OCI-LY1 (cell line): ENCODE data around the gene QSER1.

Source experiments
- H2AFZ ChIP-seq: fragments of 200-600 bp; sonication (generic), shearing (Covaris generic); 2 replicates; pipeline ENCODE4 v1.6.0; 2014; ENCODE audit warnings: antibody characterized with exemption, mild to moderate bottlenecking, low read length
- H3F3A ChIP-seq: fragments of 200-600 bp; sonication (generic), shearing (Covaris generic); 2 replicates; pipeline ENCODE4 v1.6.0; 2014; ENCODE audit warnings: mild to moderate bottlenecking, antibody characterized with exemption, low read length, moderate library complexity; ENCODE audit not compliant: insufficient read depth
- H3K27ac ChIP-seq: fragments of 200-600 bp; sonication (generic); 2 replicates; pipeline ENCODE4 v1.5.1; 2014; ENCODE audit warnings: low read length, mixed run types, mild to moderate bottlenecking, low read depth; ENCODE audit not compliant: poor library complexity, severe bottlenecking
- H3K27me3 ChIP-seq: fragments of 200-600 bp; sonication (generic); 2 replicates; pipeline ENCODE4 v1.6.0; 2014; ENCODE audit warnings: antibody characterized with exemption, mild to moderate bottlenecking, low read length, moderate library complexity; ENCODE audit not compliant: insufficient read depth
- H3K36me3 ChIP-seq: fragments of 200-600 bp; sonication (generic); 2 replicates; pipeline ENCODE4 v1.6.1; 2014; ENCODE audit warnings: mild to moderate bottlenecking, antibody characterized with exemption, low read length, moderate library complexity, mixed read lengths; ENCODE audit not compliant: insufficient read depth
- H3K4me1 ChIP-seq: fragments of 200-600 bp; sonication (generic); 2 replicates; pipeline ENCODE4 v1.5.1; 2014; ENCODE audit warnings: mild to moderate bottlenecking, low read length, moderate library complexity; ENCODE audit not compliant: insufficient read depth, severe bottlenecking
- H3K4me2 ChIP-seq: fragments of 200-600 bp; sonication (generic), shearing (Covaris generic); 2 replicates; pipeline ENCODE4 v1.6.1; 2014; ENCODE audit warnings: low read length
- H3K4me3 ChIP-seq: fragments of 200-600 bp; sonication (generic); 2 replicates; pipeline ENCODE4 v1.5.1; 2014; ENCODE audit warnings: low read length, low read depth, mild to moderate bottlenecking, mixed read lengths; ENCODE audit not compliant: poor library complexity, severe bottlenecking
- H3K79me2 ChIP-seq: fragments of 200-600 bp; shearing (Covaris generic); 2 replicates; pipeline ENCODE4 v1.6.1; 2016; ENCODE audit warnings: mixed run types, low read length, mixed read lengths; ENCODE audit not compliant: insufficient read depth
- H3K9ac ChIP-seq: fragments of 200-600 bp; sonication (generic), shearing (Covaris generic); 2 replicates; pipeline ENCODE4 v1.6.1; 2014; ENCODE audit warnings: mild to moderate bottlenecking, low read length, mixed read lengths
- H3K9me2 ChIP-seq: fragments of 200-600 bp; sonication (generic), shearing (Covaris generic); 2 replicates; pipeline ENCODE4 v1.6.1; 2014; ENCODE audit warnings: low read depth, mild to moderate bottlenecking, low read length, mixed read lengths
- H3K9me3 ChIP-seq: fragments of 200-600 bp; shearing (Covaris generic); 2 replicates; pipeline ENCODE4 v1.6.1; 2014; ENCODE audit warnings: low read length, mixed read lengths
- H4K20me1 ChIP-seq: fragments of 200-600 bp; sonication (generic), shearing (Covaris generic); 2 replicates; pipeline ENCODE4 v1.6.0; 2016; ENCODE audit warnings: mild to moderate bottlenecking, low read length; ENCODE audit not compliant: insufficient read depth
- EZH2 ChIP-seq: fragments of 200-600 bp; sonication (generic), shearing (Covaris generic); IDR thresholded peaks from 2 replicates; pipeline ENCODE4 v1.8.0; 2017; ENCODE audit warnings: borderline replicate concordance, mixed run types, mild to moderate bottlenecking, antibody characterized with exemption, low read length, moderate library complexity, mixed read lengths
- TF ChIP-seq, protein P1 (sequence below): fragments of 200-600 bp; sonication (generic), shearing (Covaris generic); IDR thresholded peaks from 2 replicates; pipeline ENCODE4 v1.5.1; 2017; ENCODE audit warnings: mild to moderate bottlenecking, antibody characterized with exemption, low read length, moderate library complexity, mixed read lengths

Gene QSER1

DNA sequence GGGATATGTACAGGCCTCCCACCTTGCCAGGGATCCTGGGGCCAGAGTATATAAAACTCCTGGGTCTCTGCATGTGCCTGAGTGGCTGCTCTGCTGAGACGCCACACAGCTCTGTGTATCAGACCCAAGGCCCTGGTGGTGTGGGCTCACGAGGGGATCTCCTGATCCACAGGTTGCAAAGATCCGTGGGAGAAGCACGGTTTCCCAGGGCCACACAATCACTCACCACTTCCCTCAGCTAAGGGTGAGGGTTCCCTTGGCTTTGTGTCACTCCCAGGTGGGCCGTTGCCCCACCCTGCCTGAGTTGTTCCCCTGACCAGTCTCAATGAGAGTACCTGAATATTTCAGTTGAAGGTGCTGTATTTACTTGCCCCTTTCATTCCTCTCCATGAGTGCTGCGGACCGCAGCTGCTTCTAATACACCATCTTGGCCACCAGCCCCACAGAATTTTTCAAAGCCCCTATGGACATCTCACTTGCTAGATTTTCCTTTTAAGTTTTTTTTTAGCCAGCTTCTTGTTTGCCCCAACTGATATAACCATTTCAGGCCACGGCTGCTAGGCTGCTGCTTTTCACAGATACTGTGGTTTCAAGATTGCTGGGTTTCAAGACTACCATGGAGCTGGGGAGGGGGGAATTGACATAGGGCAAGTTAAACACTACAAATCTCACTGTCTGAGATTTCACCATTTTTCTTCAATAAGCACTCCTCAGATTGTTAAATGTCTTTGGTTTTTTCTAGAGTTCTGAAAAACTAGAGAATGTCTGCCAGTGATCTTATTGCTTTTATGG is 109.3 kb downstream of the QSER1 start:
- Histone ChIP-seq H3K79me2 (no peaks in the 10 kb centered on the region), H3K4me2 (no peak overlapping the region), H3F3A (no peaks in the 10 kb centered on the region), H3K27ac (no peak overlapping the region), H3K9me3 (no peaks in the 10 kb centered on the region), H3K9ac (no peak overlapping the region), H3K36me3 (no peaks in the 10 kb centered on the region), H3K9me2 (no peaks in the 10 kb centered on the region), H4K20me1 (no peaks in the 10 kb centered on the region), H2AFZ (no peak overlapping the region), H3K4me3 (no peak overlapping the region), H3K4me1 (no peaks in the 10 kb centered on the region), H3K27me3 (no peaks in the 10 kb centered on the region)
- TF ChIP-seq EZH2: no peak
- TF ChIP-seq, protein P1, sequence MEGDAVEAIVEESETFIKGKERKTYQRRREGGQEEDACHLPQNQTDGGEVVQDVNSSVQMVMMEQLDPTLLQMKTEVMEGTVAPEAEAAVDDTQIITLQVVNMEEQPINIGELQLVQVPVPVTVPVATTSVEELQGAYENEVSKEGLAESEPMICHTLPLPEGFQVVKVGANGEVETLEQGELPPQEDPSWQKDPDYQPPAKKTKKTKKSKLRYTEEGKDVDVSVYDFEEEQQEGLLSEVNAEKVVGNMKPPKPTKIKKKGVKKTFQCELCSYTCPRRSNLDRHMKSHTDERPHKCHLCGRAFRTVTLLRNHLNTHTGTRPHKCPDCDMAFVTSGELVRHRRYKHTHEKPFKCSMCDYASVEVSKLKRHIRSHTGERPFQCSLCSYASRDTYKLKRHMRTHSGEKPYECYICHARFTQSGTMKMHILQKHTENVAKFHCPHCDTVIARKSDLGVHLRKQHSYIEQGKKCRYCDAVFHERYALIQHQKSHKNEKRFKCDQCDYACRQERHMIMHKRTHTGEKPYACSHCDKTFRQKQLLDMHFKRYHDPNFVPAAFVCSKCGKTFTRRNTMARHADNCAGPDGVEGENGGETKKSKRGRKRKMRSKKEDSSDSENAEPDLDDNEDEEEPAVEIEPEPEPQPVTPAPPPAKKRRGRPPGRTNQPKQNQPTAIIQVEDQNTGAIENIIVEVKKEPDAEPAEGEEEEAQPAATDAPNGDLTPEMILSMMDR: no peak

DNA sequence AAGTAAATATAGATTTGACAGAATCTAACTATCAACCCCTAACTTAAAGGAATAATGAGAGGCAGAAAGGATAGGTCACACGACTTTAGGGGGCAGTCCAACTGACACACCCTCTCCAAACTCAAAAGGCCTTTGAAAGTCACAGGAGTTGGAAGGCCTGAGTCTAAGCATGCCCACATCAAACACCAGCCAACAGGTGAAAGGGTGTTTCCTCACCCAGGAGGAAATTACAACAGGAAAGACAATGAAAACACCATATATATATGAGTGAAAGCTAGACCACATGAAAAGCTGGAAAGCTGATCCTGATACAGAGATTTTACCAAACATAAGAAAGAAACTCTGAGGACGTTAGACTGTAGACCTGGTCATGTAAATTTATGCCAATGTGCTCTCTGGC is 112.6 kb downstream of the QSER1 start:
- Histone ChIP-seq H3K9me2 (no peaks in the 10 kb centered on the region), H2AFZ (no peak overlapping the region)

DNA sequence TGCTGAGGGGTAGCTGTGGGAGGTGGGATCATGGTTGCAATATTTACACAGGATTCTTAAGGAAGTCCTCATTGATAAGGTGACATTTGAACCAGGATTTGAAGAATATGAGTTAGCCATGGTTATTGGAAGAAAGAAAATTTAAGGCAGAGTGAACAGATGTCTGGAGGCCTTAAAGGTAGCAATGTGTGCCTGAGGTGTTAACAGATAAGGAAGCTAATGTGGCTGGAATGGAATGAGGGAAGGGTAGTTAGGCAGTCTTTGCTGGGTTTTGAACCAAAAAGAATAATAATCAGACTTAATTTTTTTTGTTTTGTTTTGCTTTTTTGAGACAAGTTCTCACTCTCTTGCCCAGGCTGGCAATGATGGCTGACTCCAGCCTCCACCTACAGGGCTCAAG is 113.4 kb downstream of the QSER1 start:
- no peaks in the 10 kb centered on the region for H4K20me1 ChIP-seq

More for the DNA sequence above, 112.6 kb downstream of the QSER1 start:
- TF ChIP-seq EZH2: no peak
- TF ChIP-seq, protein P1: no peak
- no peaks in the 10 kb centered on the region for H4K20me1 ChIP-seq
- no peaks in the 10 kb centered on the region for H3K4me1 ChIP-seq
- H3F3A ChIP-seq: no peaks in the 10 kb centered on the region
- H3K9me3 ChIP-seq: no peaks in the 10 kb centered on the region
- no peak overlapping the region for H3K4me3 ChIP-seq
- H3K27ac ChIP-seq: no peak overlapping the region
- no peak overlapping the region for H3K4me2 ChIP-seq
- no peaks in the 10 kb centered on the region for H3K27me3 ChIP-seq
- H3K36me3 ChIP-seq: no peaks in the 10 kb centered on the region
- H3K79me2 ChIP-seq: no peaks in the 10 kb centered on the region
- no peak overlapping the region for H3K9ac ChIP-seq

More for the DNA sequence above, 113.4 kb downstream of the QSER1 start:
- H3K4me2 ChIP-seq: no peak overlapping the region
- no peak overlapping the region for H3K9ac ChIP-seq
- no peaks in the 10 kb centered on the region for H3K36me3 ChIP-seq
- H3K9me2 ChIP-seq: no peaks in the 10 kb centered on the region
- no peaks in the 10 kb centered on the region for H3K27me3 ChIP-seq
- no peak overlapping the region for H2AFZ ChIP-seq
- TF ChIP-seq, protein P1: no peak
- no peak for TF ChIP-seq EZH2
- H3K27ac ChIP-seq: no peak overlapping the region
- no peaks in the 10 kb centered on the region for H3K9me3 ChIP-seq
- no peaks in the 10 kb centered on the region for H3K4me1 ChIP-seq
- no peaks in the 10 kb centered on the region for H3F3A ChIP-seq
- no peaks in the 10 kb centered on the region for H3K79me2 ChIP-seq
- H3K4me3 ChIP-seq: no peak overlapping the region
